ENCODE data around the gene GPR146.

The GPR146 gene

GRCh38 chr7:1106063-1106792, 61.9 kb downstream of the GPR146 start:
- no peak for DNase-seq (ENCODE audit: low spot score)

- DNase-seq (ENCODE audit: low spot score) = no peak
Measured at GRCh38 chr7:1106793-1107421, 62.6 kb downstream of the GPR146 start.

GRCh38 chr7:1108264-1108920, 64.0 kb downstream of the GPR146 start:
- DNase-seq (ENCODE audit: low spot score) = no peak

Data from HuH-7.5 (cell line).